Testis (tissue), 3 donors: Measurements from ENCODE around the gene ACSF2. TPM values are rescaled to one million over a fixed set of nuclear protein-coding genes. Genes with fewer than 3 reads are reported as not detected.

ENCODE experiments used
- DNase-seq: peaks from one replicate; pipeline ENCODE4 v3.0.0-alpha.2; 2019
- H3K27ac ChIP-seq, 2 donors: fragments of 200-600 bp; sonication (generic); one replicate each; pipeline ENCODE4 v1.5.1; 2019
- H3K27me3 ChIP-seq: fragments of 200-600 bp; sonication (generic); one replicate; pipeline ENCODE4 v1.5.1; 2019
- H3K36me3 ChIP-seq: fragments of 200-600 bp; sonication (generic); one replicate; pipeline ENCODE4 v1.5.1; 2017; ENCODE audit warnings: low read depth; ENCODE audit errors: missing control alignments
- H3K4me1 ChIP-seq: fragments of 200-600 bp; sonication (generic); one replicate; pipeline ENCODE4 v1.5.1; 2019
- H3K4me3 ChIP-seq, 2 donors: fragments of 200-600 bp; sonication (generic); one replicate each; pipeline ENCODE4 v1.5.1; 2017 to 2019
- H3K9me3 ChIP-seq: fragments of 200-600 bp; sonication (generic); one replicate; pipeline ENCODE4 v1.5.1; 2017
- POLR2A ChIP-seq: fragments of 450-650 bp; IDR thresholded peaks from one replicate; pipeline ENCODE4 v1.6.1; 2017; ENCODE audit warnings: antibody characterized with exemption, mild to moderate bottlenecking, moderate library complexity
- WGBS, 2 donors: methylation state at CpG; one replicate each; pipeline ENCODE4 v1.1.5; 2018; 5-methylcytosine and 5-hydroxymethylcytosine counted together
- intact Hi-C: fragments of 100-400 bp; cut with DNase I; formaldehyde crosslinking; loops from one replicate; pipeline ENCODE4 v1.15.1; 2023; ENCODE audit warnings: low total_unique reads
- polyA plus RNA-seq: library from polyadenylated mRNA; stranded (reverse); fragments of 350-450 nt; fragmentation: Illumina TruSeq; extraction: RNeasy Lipid Tissue Mini Kit (QIAGEN cat#74804); gene quantifications from one replicate; pipeline ENCODE4 v1.2.3, GENCODE V29; 2014; ENCODE audit warnings: low read depth, low replicate concordance; ENCODE audit not compliant: insufficient read depth
- total RNA-seq, 2 donors: library from RNA; depleted of rRNA; stranded (reverse); fragments of >200 nt; gene quantifications; one replicate each; pipeline ENCODE4 v1.2.3, GENCODE V29; 2016
- TF ChIP-seq, protein P1 (sequence below), 3 experiments: fragments of 450-650 bp in 2 of 3; fragments of 200-600 bp in 1 of 3; sonication (generic) in 1 of 3; IDR thresholded peaks; one replicate each; pipeline ENCODE4 v1.5.1; 2016 to 2019; ENCODE audit warnings: antibody characterized with exemption in 3 of 3, mild to moderate bottlenecking in 2 of 3, moderate library complexity in 1 of 3

ACSF2 gene
- total and polyA plus RNA-seq, 3 donors from 2014 or later = 37.7 to 60.1 (median 39.4) TPM

DNA sequence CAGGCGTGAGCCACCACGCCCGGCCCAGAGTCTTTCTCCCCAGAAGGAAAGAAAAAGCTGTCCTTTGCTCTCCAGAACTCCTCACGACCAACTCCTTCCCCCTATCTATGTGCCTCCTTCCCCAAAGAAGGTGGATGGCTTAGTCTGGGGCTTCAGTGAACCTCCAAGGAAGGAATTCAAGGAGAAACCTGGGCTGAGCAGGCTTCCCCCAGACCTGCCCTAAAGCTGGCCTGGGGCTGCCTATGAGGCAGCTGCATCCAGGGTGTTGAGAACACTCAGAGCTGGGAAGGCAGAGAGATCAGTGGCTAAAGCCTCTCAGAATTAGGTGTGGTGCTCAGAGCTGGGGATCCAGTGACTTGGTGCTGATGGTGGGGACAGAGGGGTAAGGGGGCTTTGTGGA is 3.8 kb downstream of the ACSF2 start:
- Histone ChIP-seq H3K4me3 (no peak overlapping the region), H3K27ac (no peak overlapping the region), H3K36me3 (no peaks in the 10 kb centered on the region), H3K9me3 (no peaks in the 10 kb centered on the region), H3K27me3 (no peaks in the 10 kb centered on the region), H3K4me1 (peaks cover 24% of the 10 kb centered on the region)
- intact Hi-C loops = no loop called here
- no peak for DNase-seq
- TF ChIP-seq, protein P1, sequence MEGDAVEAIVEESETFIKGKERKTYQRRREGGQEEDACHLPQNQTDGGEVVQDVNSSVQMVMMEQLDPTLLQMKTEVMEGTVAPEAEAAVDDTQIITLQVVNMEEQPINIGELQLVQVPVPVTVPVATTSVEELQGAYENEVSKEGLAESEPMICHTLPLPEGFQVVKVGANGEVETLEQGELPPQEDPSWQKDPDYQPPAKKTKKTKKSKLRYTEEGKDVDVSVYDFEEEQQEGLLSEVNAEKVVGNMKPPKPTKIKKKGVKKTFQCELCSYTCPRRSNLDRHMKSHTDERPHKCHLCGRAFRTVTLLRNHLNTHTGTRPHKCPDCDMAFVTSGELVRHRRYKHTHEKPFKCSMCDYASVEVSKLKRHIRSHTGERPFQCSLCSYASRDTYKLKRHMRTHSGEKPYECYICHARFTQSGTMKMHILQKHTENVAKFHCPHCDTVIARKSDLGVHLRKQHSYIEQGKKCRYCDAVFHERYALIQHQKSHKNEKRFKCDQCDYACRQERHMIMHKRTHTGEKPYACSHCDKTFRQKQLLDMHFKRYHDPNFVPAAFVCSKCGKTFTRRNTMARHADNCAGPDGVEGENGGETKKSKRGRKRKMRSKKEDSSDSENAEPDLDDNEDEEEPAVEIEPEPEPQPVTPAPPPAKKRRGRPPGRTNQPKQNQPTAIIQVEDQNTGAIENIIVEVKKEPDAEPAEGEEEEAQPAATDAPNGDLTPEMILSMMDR (IDR thresholded peaks at IDR 0.05) = no peak
- TF ChIP-seq POLR2A = no peak
- 95 to 96% methylated on average over 3 to 4 of the region's 4 CpGs for WGBS, 2 donors

DNA sequence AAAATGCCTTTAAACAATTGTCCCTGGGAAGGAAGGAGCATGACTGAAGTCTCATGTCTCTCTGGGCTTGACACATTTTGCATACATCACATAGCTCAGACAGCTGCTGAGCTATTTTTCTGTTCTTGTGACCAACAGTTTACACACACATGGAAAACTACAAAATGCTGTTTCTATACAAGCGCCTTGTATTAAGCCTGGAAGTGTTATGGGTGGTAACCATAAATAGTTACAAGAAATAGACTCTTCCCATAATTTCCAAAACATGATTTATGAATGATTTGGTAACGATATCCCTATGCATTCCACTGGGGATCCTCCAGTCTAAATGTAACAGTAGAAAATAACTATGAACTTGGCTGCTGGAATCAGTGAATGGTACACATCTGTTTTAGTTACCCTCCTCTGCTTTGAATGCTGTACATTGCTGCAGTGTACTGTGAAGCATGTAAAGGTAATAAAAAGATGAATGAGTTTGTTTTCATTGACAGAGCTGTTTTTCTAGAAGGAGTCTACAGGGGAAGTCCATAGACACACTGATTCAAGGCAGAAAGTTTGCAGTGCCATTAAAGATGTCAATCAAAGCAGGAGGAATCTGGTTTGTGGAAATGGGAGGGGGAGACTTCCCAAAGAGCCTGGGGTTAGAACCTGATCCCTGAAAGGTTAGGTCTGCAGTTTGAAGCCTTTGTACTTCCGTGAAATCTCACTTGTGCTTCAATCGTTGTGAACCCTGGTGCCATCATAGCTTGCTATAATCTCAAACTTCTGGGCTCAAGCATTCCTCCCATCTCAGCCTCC is 5.0 kb downstream of the ACSF2 start:
- no peak for TF ChIP-seq POLR2A
- TF ChIP-seq, protein P1 (IDR thresholded peaks at IDR 0.05) = no peak
- Histone ChIP-seq H3K27me3 (no peaks in the 10 kb centered on the region), H3K9me3 (no peaks in the 10 kb centered on the region), H3K4me1 (peaks cover 16% of the 10 kb centered on the region), H3K36me3 (no peaks in the 10 kb centered on the region), H3K27ac (no peak overlapping the region), H3K4me3 (no peak overlapping the region)
- WGBS, 2 donors = 73 to 78% methylated on average over 4 of the region's 4 CpGs
- no peak for DNase-seq
- intact Hi-C loops = no loop called here

DNA sequence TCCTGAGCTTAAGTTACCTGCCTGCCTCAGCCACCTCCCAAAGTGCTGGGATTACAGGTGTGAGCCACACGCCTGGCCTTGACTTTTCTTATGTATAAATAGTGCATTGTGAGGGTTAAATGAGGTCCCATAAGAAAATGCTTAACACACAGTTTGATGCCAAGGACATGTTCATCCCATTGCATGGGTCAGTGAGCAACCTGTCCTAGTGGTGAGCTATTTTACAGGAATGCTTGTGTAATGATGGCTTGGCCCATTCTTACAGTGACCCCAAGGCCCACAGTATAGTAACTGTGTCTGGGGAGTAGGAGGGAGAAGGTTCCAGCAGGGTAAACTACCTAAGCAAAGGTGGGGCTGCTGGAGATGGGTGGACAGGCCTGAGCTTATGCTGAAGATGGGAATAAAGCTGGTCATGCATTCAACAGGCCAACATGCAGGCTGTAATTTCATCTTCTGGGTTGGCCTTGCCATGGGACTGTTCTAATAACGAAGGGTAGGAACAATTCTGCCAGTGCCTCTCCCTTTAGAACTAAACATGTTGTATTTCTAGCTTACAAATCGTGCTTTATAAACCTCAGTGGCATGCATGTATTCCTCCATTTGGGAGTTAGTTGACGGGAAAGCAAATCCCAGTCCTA is 6.2 kb downstream of the ACSF2 start:
- no peak for DNase-seq
- Histone ChIP-seq H3K9me3 (no peaks in the 10 kb centered on the region), H3K36me3 (no peaks in the 10 kb centered on the region), H3K27me3 (no peaks in the 10 kb centered on the region), H3K27ac (no peak overlapping the region), H3K4me3 (no peak overlapping the region), H3K4me1 (peaks cover 10% of the 10 kb centered on the region)
- intact Hi-C loops = no loop called here
- TF ChIP-seq, protein P1 (IDR thresholded peaks at IDR 0.05) = no peak
- no peak for TF ChIP-seq POLR2A
- 70 to 89% methylated on average over 4 of the region's 4 CpGs for WGBS, 2 donors

DNA sequence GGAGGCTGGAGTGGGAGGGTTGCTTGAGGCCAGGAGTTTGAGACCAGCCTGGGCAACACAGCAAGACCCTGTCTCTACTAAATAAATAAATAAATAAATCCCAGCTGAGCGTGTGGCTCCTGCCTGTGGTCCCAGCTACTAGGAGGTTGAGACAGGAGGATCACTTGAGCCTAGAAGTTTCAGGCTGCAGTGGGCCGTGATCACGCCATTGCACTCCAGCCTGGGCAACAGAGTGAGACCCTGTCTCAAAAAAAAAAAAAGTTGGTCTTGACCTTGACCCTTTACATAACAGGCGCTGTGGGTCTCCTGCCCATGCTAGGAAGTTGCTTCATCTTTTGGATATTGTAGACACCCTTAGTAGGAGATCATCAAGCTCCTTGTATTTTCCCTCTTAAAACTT is 11.4 kb downstream of the ACSF2 start:
- no peak for DNase-seq
- no peak for TF ChIP-seq POLR2A
- TF ChIP-seq, protein P1 (IDR thresholded peaks at IDR 0.05) = no peak
- Histone ChIP-seq H3K4me3 (no peak overlapping the region), H3K36me3 (no peaks in the 10 kb centered on the region), H3K27me3 (no peaks in the 10 kb centered on the region), H3K9me3 (no peaks in the 10 kb centered on the region), H3K27ac (no peak overlapping the region), H3K4me1 (no peaks in the 10 kb centered on the region)
- intact Hi-C loops = no loop called here
- WGBS, 2 donors = 98 to 100% methylated on average over 4 of the region's 4 CpGs
